Peyer's patch (tissue), 4 donors: Measurements from ENCODE around the gene PGA3.
"Not testable (repeated sequence)": the region's sequence is repeated elsewhere in the genome, so short reads cannot be mapped to it uniquely, and the experiment has no call there.

Experiments used
- POLR2A ChIP-seq, 2 donors: fragments of 450-650 bp; IDR thresholded peaks; one replicate each; pipeline ENCODE4 v1.5.1; 2017; ENCODE audit warnings: antibody characterized with exemption in 2 of 2, mild to moderate bottlenecking in 2 of 2, moderate library complexity in 2 of 2
- TF ChIP-seq, protein P1 (sequence below), 6 experiments: fragments of 450-650 bp in 4 of 6; fragments of 200-600 bp in 2 of 6; sonication (generic) in 1 of 6; IDR thresholded peaks; one replicate each; pipeline ENCODE4 v1.5.1; 2017 to 2019; ENCODE audit warnings: antibody characterized with exemption in 6 of 6, mild to moderate bottlenecking in 3 of 6, moderate library complexity in 1 of 6

DNA sequence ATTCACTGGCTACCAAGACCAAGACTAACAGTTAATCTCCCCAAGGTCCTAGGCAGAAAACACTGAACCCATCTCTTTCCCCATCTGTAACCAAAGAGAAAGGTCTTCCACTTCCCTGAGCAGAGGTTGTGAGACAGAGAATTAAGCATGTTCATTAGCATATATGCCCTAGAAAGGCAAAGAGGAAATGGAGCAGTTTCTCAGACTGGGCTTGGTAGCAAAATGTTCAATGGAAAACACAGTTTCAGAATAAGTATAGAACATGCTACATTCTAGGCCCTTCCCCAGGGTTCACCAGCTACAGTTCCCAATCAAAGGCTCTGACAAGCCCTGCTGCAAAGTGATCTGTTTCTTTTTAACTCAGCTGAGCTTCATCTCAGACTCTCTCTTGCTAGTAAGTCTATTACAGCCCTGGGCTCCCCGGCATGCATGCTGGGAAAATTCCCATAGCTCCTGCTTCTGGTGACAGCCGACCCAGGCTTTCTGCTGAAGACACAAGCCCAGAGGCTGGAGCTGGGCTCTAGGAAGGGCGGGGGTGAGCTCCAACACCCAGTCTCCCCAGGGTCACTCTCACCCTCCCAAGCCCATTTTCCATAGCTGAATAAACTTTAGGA lies 10.5 kb downstream of the PGA3 start:
- TF ChIP-seq, protein P1, sequence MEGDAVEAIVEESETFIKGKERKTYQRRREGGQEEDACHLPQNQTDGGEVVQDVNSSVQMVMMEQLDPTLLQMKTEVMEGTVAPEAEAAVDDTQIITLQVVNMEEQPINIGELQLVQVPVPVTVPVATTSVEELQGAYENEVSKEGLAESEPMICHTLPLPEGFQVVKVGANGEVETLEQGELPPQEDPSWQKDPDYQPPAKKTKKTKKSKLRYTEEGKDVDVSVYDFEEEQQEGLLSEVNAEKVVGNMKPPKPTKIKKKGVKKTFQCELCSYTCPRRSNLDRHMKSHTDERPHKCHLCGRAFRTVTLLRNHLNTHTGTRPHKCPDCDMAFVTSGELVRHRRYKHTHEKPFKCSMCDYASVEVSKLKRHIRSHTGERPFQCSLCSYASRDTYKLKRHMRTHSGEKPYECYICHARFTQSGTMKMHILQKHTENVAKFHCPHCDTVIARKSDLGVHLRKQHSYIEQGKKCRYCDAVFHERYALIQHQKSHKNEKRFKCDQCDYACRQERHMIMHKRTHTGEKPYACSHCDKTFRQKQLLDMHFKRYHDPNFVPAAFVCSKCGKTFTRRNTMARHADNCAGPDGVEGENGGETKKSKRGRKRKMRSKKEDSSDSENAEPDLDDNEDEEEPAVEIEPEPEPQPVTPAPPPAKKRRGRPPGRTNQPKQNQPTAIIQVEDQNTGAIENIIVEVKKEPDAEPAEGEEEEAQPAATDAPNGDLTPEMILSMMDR (IDR thresholded peaks at IDR 0.05), result not testable (repeated sequence)
- not testable (repeated sequence) for TF ChIP-seq POLR2A (IDR thresholded peaks at IDR 0.05)
